Endodermal cell (in vitro differentiated cells): ENCODE measurements around the gene TRAF4. TPM values are rescaled to one million over a fixed set of nuclear protein-coding genes. Genes with fewer than 3 reads are reported as not detected.

ENCODE experiments used
- DNase-seq: peaks from one replicate; pipeline ENCODE4 v3.0.0-alpha.2; 2017
- H3K27ac ChIP-seq: 2 replicates; pipeline ENCODE4 v1.5.1; 2013; ENCODE audit warnings: mild to moderate bottlenecking, low read depth, low read length, moderate library complexity
- H3K27me3 ChIP-seq: 2 replicates; pipeline ENCODE4 v1.6.1; 2013; ENCODE audit warnings: mild to moderate bottlenecking, low read length, moderate library complexity; ENCODE audit not compliant: insufficient read depth, control insufficient read depth, poor library complexity, severe bottlenecking
- H3K36me3 ChIP-seq: 2 replicates; pipeline ENCODE4 v1.7.0; 2013; ENCODE audit warnings: mild to moderate bottlenecking, low read length, moderate library complexity; ENCODE audit not compliant: control insufficient read depth, insufficient read depth
- H3K4me1 ChIP-seq: one replicate; pipeline ENCODE4 v1.7.0; 2013; ENCODE audit warnings: low read length; ENCODE audit not compliant: control insufficient read depth, insufficient read depth
- H3K4me3 ChIP-seq: 2 replicates; pipeline ENCODE4 v1.5.1; 2013; ENCODE audit warnings: mild to moderate bottlenecking, low read length, moderate library complexity
- H3K9ac ChIP-seq: 2 replicates; pipeline ENCODE4 v1.6.1; 2013; ENCODE audit warnings: mild to moderate bottlenecking, low read length, moderate library complexity; ENCODE audit not compliant: poor library complexity, severe bottlenecking; ENCODE audit errors: extremely low read depth
- H3K9me3 ChIP-seq: 2 replicates; pipeline ENCODE4 v1.6.1; 2013; ENCODE audit warnings: mild to moderate bottlenecking, low read length, moderate library complexity; ENCODE audit not compliant: control insufficient read depth
- H3K27ac Mint-ChIP-seq: 2 replicates; pipeline ENCODE4 v1.8.0; 2020; ENCODE audit warnings: mixed read lengths
- H3K27me3 Mint-ChIP-seq: 2 replicates; pipeline ENCODE4 v1.8.0; 2021; ENCODE audit warnings: mild to moderate bottlenecking, mixed read lengths; ENCODE audit not compliant: insufficient read depth
- H3K36me3 Mint-ChIP-seq: 2 replicates; pipeline ENCODE4 v1.8.0; 2020; ENCODE audit warnings: low read depth, mixed read lengths
- H3K4me1 Mint-ChIP-seq: 2 replicates; pipeline ENCODE4 v1.8.0; 2020; ENCODE audit warnings: mixed read lengths
- H3K4me3 Mint-ChIP-seq: 2 replicates; pipeline ENCODE4 v1.8.0; 2020; ENCODE audit warnings: mild to moderate bottlenecking, moderate library complexity, mixed read lengths
- H3K9me3 Mint-ChIP-seq: 2 replicates; pipeline ENCODE4 v1.8.0; 2020; ENCODE audit warnings: mild to moderate bottlenecking, mixed read lengths
- WGBS, 2 experiments: methylation state at CpG; one replicate each; pipeline versions ENCODE4 v1.1.5 to v1.1.7; 2013; ENCODE audit warnings: missing lambda C conversion rate in 2 of 2, mixed read lengths in 1 of 2; ENCODE audit not compliant: insufficient coverage in 1 of 2, insufficient read length in 1 of 2; 5-methylcytosine and 5-hydroxymethylcytosine counted together
- total RNA-seq, 2 donors: library from RNA; stranded (reverse); fragmentation: NEBNext Ultra II Directional in 1 of 2; extraction: Animal tissue kit (Norgen Biotek cat#: 25700) in 1 of 2; gene quantifications; 2 replicates in 1 of 2; 3 replicates in 1 of 2; pipeline ENCODE4 v1.2.1, GENCODE V29; 2021
- TF ChIP-seq, protein P1 (sequence below): fragments of 200-600 bp; sonication (generic); conservative IDR thresholded peaks from 2 replicates; pipeline ENCODE4 v1.5.0; 2021; ENCODE audit warnings: antibody characterized with exemption, mild to moderate bottlenecking

The TRAF4 gene
- total RNA-seq, 2 donors from 2014 or later: 168 to 169 TPM

DNA sequence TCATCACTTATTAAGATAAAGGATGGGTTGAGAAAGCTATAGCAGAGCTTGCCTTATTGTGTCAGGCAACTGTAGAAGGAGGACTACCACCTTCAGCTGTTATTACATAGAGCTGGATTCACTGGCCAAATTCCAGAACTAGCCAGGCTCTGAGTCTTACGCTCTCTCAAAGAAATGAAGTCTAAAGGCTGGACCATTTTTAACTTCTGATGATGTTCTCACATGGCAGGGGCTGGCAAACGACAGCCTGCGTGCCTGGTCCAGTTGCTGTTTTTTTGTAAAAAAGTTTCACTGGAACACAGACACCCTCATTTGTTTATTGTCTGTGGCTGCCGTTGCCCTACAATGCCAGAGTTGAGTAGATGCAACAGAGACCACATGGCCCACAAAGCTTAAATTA, 21.2 kb downstream of the TRAF4 start:
- H3K4me3 Mint-ChIP-seq: no peak overlapping the region
- Histone ChIP-seq H3K36me3 (peaks cover 49% of the 10 kb centered on the region), H3K4me1 (peaks cover 9% of the 10 kb centered on the region), H3K4me3 (no peak overlapping the region), H3K9me3 (no peaks in the 10 kb centered on the region), H3K27me3 (no peaks in the 10 kb centered on the region), H3K9ac (no peak overlapping the region), H3K27ac (no peak overlapping the region)
- peaks cover 52% of the 10 kb centered on the region for H3K36me3 Mint-ChIP-seq
- no peaks in the 10 kb centered on the region for H3K27me3 Mint-ChIP-seq
- no peak overlapping the region for H3K27ac Mint-ChIP-seq
- peaks cover 22% of the 10 kb centered on the region for H3K4me1 Mint-ChIP-seq
- no peaks in the 10 kb centered on the region for H3K9me3 Mint-ChIP-seq
- WGBS, 2 experiments: 95 to 100% methylated on average over 4 of the region's 4 CpGs
- TF ChIP-seq, protein P1, sequence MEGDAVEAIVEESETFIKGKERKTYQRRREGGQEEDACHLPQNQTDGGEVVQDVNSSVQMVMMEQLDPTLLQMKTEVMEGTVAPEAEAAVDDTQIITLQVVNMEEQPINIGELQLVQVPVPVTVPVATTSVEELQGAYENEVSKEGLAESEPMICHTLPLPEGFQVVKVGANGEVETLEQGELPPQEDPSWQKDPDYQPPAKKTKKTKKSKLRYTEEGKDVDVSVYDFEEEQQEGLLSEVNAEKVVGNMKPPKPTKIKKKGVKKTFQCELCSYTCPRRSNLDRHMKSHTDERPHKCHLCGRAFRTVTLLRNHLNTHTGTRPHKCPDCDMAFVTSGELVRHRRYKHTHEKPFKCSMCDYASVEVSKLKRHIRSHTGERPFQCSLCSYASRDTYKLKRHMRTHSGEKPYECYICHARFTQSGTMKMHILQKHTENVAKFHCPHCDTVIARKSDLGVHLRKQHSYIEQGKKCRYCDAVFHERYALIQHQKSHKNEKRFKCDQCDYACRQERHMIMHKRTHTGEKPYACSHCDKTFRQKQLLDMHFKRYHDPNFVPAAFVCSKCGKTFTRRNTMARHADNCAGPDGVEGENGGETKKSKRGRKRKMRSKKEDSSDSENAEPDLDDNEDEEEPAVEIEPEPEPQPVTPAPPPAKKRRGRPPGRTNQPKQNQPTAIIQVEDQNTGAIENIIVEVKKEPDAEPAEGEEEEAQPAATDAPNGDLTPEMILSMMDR: no peak
- no peak for DNase-seq

GRCh38 chr17:28773736-28774135, 29.9 kb downstream of the TRAF4 start:
- no peak for DNase-seq
- no peaks in the 10 kb centered on the region for H3K4me1 ChIP-seq
- Mint-ChIP-seq H3K4me3 (no peak overlapping the region), H3K27me3 (no peaks in the 10 kb centered on the region), H3K36me3 (peaks cover 31% of the 10 kb centered on the region), H3K4me1 (no peaks in the 10 kb centered on the region), H3K27ac (no peak overlapping the region), H3K9me3 (no peaks in the 10 kb centered on the region)
- H3K4me3 ChIP-seq: no peak overlapping the region
- peaks cover 22% of the 10 kb centered on the region for H3K36me3 ChIP-seq
- WGBS, 2 experiments: 90 to 94% methylated on average over 2 to 6 of the region's 6 CpGs
- H3K27ac ChIP-seq: no peak overlapping the region
- TF ChIP-seq, protein P1: no peak
- no peaks in the 10 kb centered on the region for H3K27me3 ChIP-seq
- H3K9ac ChIP-seq: no peak overlapping the region
- no peaks in the 10 kb centered on the region for H3K9me3 ChIP-seq

GRCh38 chr17:28774206-28774605, 30.4 kb downstream of the TRAF4 start:
- peaks cover 22% of the 10 kb centered on the region for H3K36me3 ChIP-seq
- H3K9me3 ChIP-seq: no peaks in the 10 kb centered on the region
- 87 to 93% methylated on average over 3 of the region's 3 CpGs for WGBS, 2 experiments
- no peak overlapping the region for H3K27ac Mint-ChIP-seq
- H3K27ac ChIP-seq: no peak overlapping the region
- no peaks in the 10 kb centered on the region for H3K4me1 Mint-ChIP-seq
- no peaks in the 10 kb centered on the region for H3K9me3 Mint-ChIP-seq
- H3K4me1 ChIP-seq: no peaks in the 10 kb centered on the region
- no peak overlapping the region for H3K4me3 Mint-ChIP-seq
- H3K27me3 Mint-ChIP-seq: no peaks in the 10 kb centered on the region
- H3K27me3 ChIP-seq: no peaks in the 10 kb centered on the region
- no peak overlapping the region for H3K9ac ChIP-seq
- DNase-seq: no peak
- no peak overlapping the region for H3K4me3 ChIP-seq
- H3K36me3 Mint-ChIP-seq: peaks cover 36% of the 10 kb centered on the region
- TF ChIP-seq, protein P1: no peak
